Colon (tissue), 2 donors: ENCODE results near the gene KDM4B.
"Not testable (repeated sequence)": the region's sequence is repeated elsewhere in the genome, so short reads cannot be mapped to it uniquely, and the experiment has no call there.

ENCODE experiments used
- FAIRE-seq: peaks from 2 replicates; lab custom pipeline; 2012; peaks lifted over from hg19 to GRCh38; lab: Jason Lieb, UNC
- donor health status: control.
- donor health status: control.

Gene KDM4B

DNA sequence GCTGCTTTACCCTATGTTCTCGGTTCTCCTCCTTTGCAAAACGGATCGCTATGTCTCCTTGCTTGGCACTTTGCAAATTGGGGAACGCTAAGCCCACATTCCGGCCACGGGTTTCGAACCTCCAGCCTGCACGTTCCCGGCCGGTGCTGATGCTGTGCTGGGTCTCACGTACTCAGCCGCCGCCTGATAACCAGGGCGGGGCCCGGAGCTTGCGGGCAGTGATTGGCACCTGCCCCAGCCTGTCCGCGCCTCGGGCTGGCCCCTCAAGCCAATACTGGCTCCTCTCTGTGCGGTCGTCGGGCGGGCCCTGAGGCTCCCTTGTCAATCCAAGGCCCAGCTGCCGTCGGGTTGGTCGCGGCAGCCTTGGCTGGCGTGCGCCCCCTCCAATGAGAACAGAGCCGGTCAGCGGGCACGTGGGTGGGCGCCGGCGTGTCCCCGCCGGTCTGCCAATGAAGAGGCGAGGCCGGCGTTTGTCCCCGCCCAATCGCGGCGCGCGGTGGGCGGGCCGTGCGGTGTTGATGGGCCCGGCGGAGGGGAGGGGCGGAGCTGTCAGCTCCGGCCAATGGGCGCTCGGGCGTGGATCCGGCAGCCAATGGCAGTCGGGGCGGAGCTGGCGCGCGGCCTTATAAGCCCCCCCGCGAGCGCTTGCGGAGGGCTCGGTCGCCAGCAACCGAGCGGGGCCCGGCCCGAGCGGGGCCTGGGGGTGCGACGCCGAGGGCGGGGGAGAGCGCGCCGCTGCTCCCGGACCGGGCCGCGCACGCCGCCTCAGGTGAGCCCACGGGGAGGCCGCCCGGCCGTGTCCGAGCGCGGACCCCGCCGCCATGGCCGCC lies at the start of gene KDM4B:
TSS of gene KDM4B (plus strand) at position 652 of the 830 bp plus-strand sequence. CDS start 63,778 bp downstream, outside the sequence.
- FAIRE-seq: no peak

DNA sequence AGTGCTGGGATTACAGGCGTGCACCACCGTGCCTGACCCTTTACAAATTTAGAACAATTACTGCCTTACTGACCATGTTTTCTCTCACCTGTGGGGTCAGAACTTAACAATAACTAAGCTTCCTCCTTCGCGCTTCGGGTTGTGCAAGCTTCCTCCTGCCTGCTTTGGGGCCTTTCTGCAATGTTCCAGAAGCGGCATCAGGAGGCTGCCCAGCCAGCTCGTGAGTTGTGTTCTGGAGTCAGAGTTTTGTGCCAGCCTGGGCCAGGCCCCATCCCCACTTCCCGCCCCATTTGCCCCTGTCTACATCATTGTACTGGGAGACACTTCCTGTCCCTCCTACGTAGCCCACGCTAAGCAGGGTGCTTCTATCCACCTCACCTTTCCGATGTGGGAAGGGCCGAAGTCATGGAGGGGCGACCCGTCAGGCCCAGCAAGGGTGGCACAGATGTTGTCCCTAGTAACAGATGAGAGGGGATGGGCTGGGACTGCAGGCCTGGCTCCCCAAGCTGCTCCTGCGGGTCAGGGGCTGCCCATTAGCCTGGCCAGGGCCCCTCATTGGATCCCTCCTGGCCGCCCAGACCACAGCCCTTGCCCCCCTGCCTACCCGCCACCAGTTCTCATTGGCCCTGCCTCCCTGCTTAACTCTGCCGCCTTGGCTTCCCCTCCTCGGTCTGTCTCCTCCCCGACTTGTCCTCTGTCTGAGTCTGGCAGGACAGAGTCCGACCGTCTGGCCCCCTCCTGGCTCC lies 46.2 kb upstream of the KDM4B start:
- FAIRE-seq: no peak

DNA sequence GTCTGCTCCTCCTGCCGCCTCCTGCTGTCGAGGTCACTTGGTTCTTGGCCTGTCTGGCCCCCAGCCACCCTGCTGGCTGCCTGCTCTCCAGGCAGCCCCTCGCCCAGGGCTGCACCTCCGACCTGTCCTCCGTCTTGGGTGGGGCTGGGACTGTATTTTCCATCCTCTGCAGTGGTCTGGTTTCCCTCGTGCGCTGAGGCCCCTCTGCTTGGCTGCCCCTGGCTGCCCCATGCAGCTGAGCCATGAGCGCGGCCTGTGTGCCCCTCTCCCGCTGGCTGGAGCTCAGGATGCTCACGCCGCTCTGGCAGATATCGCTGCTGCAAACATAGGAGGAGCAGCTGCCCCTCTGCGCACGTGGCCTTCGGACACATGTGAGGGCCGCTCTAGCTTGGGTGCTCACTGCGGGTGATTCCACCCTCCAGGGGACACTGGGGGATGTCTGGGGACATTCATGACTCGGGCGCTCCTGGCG lies 45.6 kb upstream of the KDM4B start:
- no peak for FAIRE-seq

DNA sequence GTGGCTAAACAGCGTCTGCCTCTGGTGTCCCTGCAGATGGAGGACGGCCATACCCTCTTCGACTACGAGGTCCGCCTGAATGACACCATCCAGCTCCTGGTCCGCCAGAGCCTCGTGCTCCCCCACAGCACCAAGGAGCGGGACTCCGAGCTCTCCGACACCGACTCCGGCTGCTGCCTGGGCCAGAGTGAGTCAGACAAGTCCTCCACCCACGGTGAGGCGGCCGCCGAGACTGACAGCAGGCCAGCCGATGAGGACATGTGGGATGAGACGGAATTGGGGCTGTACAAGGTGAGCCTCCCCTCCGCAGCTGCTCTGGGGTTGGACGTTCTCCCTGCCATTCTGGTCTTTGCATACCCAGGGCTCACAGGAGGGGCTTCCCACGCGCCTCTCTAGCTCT lies 39.7 kb upstream of the KDM4B start:
- FAIRE-seq: no peak

DNA sequence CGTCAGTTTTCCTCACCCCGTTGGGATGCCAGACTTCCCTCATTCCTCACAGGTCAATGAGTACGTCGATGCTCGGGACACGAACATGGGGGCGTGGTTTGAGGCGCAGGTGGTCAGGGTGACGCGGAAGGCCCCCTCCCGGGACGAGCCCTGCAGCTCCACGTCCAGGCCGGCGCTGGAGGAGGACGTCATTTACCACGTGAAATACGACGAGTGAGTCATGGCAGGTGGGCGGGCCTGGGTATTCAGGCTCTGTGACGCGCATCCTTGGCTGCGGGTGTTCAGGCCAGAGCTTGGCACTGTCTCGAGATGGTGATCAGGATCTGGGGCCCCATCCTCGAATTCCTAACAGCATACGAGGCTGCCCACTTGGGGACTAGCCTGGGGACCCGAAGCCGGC lies 38.2 kb upstream of the KDM4B start:
- no peak for FAIRE-seq

DNA sequence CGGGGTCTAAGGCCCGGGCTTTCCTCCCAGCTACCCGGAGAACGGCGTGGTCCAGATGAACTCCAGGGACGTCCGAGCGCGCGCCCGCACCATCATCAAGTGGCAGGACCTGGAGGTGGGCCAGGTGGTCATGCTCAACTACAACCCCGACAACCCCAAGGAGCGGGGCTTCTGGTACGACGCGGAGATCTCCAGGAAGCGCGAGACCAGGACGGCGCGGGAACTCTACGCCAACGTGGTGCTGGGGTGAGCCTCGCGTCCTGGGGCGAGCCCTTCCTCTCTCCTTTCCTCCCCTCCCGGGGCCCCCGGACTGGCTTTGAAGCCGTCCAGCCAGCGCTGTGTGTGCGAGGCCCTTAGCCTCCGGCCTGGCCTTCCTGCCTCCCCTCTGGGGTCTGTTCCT lies 36.2 kb upstream of the KDM4B start:
- FAIRE-seq: no peak

DNA sequence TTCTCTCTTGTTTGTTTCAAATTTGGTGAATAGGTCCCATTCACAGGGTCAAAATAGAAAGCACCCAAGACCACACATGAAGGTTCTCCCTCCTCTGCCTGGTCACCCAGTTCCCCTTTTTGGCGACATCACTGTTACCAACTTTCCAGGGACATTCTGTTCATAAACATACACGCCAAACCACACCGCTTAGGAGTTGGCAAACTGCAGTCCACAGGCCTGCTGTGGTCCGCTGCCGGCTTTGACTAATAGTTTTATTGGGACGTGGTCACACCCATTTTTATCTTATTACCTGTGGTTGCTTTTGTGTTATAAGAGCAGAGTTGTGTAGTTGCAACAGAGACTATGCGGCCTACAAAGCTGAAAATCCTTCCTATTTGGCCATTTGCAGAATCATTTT lies 35.4 kb upstream of the KDM4B start:
- no peak for FAIRE-seq

DNA sequence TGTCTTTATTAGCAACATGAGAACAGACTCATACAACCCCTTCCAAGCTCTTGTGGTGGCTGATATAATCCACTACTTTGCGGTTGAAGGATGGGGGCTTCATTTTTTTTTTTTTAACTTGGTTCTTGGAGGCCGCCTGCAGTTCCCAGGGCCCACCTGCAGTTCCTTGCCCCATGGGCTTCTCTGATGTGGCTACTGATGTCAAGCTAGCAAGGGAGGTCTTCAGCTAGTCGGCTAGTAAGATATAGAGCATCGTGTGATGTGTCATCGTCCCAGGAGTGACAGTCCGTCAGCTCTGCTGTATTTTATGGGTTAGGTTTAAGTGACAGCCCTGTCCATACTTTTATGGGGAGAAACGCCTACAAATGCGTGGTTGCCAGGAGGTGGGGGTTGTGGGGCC lies 33.5 kb upstream of the KDM4B start:
- FAIRE-seq: no peak

DNA sequence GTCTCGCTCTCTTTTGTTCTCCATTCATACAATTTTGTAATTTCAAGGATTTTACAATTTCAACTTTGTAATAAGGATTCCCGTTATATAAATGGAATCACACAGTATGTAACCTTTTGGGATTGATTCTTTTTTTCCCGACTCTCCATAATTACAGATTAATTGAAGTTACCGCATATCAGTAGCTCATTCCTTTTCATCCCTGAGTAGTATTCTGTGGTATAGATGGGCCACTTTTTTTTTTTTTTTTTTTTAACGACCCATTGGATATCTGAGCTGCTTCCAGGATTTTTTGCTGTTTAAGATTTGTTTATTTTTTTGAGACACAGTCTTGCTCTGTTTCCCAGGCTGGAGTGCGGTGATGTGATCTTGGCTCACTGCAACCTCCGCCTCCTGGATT lies 31.9 kb upstream of the KDM4B start:
- FAIRE-seq: no peak

DNA sequence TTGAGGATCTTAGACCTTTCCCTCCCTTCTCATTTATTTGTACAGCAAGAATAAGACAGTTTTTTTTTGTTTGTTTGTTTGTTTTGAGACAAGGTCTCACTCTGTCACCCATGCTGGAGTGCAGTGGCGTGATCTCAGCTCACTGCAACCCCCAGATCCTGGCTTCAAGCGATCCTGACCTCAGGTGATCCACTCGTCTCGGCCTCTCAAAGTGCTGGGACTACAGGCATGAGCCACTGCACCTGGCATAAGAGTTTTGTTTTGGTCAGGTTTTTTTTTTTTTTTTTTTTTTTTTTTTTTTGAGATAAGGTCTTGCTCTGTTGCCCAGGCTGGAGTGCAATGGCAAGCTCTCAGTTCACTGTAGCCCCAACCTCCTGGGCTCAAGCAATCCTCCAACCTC lies 30.5 kb upstream of the KDM4B start:
- FAIRE-seq: not testable (repeated sequence)

DNA sequence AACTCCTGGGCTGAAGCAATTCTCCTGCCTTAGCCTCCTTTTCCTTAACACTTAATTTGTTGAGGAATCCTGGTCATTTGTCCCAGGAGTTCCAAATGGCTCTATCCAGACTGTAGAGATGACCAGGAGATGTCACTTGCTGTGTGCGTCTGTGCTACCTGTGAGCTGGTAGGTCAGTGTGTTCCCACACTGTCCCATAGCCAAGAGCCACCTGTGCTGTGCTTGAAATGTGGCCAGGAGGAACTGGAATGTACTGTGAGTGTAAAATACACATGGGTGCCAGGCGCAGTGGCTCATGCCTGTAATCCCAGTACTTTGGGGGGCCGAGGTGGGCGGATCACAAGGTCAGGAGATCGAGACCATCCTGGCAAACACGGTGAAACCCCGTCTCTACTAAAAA lies 29.4 kb upstream of the KDM4B start:
- FAIRE-seq: no peak

DNA sequence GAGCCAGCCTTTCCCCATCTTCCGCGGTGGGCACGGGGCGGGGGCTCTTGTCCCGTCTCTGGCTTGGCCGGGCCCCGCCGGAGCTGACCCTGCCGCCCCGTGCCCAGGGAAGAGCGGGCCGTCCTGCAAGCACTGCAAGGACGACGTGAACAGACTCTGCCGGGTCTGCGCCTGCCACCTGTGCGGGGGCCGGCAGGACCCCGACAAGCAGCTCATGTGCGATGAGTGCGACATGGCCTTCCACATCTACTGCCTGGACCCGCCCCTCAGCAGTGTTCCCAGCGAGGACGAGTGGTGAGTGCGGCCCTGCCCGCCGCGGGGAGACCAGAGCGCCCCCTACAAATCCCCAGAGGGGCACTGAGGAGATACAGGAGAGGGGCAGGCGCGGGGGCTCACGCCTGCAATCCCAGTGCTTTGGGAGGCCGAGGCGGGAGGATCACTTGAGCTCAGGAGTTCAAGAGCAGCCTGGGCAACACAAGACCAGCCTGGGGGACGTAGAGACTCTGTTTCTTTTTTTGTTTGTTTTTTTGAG lies 27.2 kb upstream of the KDM4B start:
- not testable (repeated sequence) for FAIRE-seq

DNA sequence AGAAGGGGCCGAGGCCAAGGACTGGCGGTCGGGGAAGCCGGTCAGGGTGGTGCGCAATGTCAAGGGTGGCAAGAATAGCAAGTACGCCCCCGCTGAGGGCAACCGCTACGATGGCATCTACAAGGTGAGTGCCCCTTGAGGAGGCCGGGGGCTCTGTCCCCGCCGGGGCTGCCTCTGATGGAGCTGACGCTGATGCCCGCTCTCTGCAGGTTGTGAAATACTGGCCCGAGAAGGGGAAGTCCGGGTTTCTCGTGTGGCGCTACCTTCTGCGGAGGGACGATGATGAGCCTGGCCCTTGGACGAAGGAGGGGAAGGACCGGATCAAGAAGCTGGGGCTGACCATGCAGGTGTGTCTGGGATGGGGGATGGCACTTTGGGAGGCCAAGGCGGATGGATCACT lies 18.3 kb upstream of the KDM4B start:
- FAIRE-seq: not testable (repeated sequence)

DNA sequence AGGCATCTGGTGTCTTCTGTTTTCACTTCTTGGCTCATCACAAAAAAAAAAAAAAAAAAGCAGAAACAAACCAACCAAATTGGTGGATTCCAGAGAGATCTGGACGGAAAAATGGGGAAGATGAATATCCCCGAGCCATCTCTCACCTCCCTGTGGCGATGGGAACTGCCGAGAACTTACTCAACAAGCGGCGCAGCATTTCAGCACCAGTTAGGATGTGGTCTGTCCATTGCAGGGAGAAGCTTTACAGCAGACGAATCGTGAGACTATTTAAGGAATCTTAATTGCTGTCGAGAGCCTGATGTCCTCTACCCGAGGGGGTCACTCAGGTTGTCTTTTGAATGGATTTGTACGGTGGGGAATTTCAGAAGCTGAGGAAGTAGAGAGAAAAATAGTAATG lies 17.3 kb upstream of the KDM4B start:
- no peak for FAIRE-seq

DNA sequence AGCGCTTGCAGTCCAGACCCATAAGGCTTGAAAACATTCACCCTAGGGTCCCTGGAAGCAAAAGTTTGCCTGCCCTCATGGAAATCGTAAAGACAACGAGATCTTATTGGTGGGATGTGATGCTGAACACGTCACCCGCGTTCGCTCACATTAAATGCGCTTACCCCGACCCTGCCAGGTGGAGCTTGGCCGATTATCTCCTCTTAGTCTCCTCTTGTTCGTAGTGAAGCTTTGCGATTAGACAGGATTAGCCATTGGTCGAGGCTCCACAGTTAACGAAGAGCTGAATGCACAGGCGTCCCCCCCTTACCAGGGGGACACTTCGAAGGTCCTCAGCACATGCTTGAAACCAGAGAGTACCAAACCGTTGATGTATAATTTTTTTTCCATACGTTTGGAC lies 16.0 kb upstream of the KDM4B start:
- FAIRE-seq: no peak

DNA sequence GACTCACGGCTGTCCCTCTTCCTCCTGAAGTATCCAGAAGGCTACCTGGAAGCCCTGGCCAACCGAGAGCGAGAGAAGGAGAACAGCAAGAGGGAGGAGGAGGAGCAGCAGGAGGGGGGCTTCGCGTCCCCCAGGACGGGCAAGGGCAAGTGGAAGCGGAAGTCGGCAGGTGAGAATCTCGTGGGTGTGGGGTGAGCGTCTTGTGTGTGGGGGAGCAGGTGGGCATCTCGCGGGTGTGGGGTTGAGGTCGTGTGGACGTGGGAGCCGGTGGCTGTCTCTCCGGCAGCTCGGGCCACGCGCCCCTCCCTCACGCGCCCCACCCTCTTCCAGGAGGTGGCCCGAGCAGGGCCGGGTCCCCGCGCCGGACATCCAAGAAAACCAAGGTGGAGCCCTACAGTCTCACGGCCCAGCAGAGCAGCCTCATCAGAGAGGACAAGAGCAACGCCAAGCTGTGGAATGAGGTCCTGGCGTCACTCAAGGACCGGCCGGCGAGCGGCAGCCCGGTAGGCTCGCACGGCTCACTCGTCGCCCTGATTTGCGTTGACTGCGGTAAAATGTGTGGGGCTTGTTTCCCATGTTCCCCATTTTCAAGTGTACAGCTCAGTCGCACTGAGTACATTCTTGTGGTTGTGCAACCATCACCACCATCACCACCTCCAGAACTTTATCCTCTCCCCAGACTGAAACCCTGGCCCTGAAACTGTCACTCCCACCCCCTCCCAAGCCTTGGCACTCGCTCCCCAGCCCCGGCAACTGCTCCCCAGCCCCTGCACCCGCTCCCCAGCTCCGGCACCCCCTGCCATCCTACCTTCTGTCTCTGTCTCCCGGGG lies 14.4 kb upstream of the KDM4B start:
- not testable (repeated sequence) for FAIRE-seq

DNA sequence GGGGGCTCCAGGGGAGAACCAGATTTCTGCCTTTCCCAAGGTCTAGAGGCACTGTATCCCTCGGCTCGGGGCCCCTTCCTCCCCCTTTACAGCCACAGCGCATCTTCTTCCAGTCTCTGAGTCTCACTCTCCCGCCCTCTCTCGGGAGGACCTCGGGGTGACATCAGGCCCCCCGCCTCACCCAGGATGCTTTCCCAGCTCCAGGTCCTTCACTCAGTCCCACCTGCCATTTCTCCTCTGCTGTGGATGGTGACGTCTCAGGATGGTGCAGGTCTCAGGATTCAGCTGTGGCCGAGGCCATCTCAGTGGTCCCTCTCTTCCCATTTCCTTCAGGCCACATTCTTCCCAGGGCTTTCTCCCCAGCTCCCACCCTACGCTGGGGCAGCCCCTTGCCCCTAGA lies 13.6 kb upstream of the KDM4B start:
- FAIRE-seq: no peak

DNA sequence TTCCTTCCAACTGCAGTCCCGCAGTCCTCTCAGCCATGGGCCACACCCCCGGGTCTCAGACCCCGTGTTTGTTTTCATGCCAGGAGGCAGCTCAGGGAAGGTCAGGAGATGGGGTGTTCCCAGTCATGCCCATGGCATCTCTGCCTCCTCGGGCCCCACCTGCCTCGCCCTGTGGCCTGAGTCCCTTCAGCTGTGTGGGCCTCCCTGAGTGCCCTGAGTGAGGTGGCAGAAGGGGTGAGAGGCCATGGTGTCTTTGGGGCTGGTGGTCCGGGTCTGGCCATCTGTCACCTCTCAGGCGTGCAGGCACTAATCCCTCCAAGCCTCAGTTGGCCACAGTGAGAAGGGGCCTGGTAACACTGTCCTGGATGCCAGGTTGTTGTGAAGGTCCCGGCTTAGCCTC lies 10.9 kb upstream of the KDM4B start:
- no peak for FAIRE-seq

DNA sequence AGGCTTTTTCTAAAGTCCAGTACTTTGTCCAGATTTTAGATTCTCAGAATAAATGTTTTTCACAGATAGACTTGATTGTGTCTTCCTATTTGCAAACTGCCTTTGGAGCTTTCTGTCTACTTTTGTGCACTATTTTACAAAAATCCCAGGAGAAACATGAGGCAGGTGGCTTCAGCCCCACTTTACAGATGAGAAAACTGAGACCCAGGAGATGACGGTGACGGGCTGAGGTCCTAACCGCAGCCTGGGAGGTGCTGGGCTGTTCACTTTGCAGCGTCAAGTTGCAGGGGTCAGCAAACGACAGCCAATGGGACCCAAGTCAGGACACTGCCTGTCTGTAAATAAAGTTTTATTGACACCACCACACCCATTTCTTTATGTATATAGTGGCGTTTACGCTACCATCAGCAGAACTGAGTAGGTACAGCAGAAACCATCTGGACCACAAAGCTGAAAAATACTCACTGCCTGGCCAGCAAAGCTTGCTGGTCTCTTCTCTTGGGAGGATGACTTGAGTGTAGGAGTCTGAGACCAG lies 6.8 kb upstream of the KDM4B start:
- no peak for FAIRE-seq

DNA sequence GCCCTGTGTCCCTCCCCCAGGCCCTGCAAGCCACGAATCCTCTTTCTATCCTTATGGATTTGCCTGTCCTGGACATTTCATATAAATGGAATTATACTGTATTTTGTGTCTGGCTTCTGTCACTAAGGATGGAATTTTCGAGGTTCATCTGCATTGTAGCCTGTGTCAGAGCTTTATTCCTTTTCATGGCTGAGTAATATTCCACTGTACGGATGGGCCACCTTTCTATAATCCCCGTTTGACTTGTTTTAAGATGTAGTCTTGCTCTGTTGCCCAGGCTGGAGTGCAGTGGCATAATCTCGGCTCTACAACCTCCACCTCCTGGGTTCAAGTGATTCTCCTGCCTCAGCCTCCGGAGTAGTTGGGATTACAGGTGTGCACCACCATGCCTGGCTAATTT lies 3.9 kb upstream of the KDM4B start:
- no peak for FAIRE-seq

DNA sequence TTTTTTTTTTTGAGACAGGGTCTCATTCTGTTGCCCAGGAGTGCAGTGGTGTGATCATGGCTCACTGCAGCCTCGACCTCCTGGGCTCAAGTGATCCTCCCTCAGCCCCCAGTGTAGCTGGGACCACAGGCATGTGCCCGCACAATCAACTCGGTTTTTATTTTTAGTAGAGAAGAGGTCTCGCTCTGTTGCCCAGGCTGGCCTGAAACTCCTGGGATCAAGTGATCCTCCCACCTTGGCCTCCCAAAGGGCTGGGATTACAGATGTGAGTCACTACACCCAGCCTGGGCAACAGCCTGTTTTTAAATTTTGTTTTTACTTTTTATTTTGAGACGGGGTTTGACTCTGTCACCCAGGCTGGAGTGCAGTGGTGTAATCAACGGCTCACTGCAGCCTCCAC lies 2.3 kb upstream of the KDM4B start:
- FAIRE-seq: no peak
